GM23338 (cell line): ENCODE measurements around the gene AP1B1. TPM values are rescaled to one million over a fixed set of nuclear protein-coding genes. Genes with fewer than 3 reads are reported as not detected.

ENCODE experiments used
- ATAC-seq: fragments of 200-7000 bp; cut with Tn5 transposase; 3 replicates; pipeline ENCODE4 v1.9.1; 2020
- DNase-seq: peaks from one replicate; pipeline ENCODE4 v3.0.0-alpha.2; 2015; ENCODE audit warnings: low spot score
- H2AFZ ChIP-seq: fragments of 200-600 bp; sonication (generic); 2 replicates; pipeline ENCODE4 v1.8.0; 2016; ENCODE audit warnings: antibody characterized with exemption, mild to moderate bottlenecking, moderate library complexity
- H3F3A ChIP-seq: fragments of 200-600 bp; sonication (generic); replicated peaks from 2 replicates; pipeline ENCODE4 v1.8.0; 2017; ENCODE audit warnings: antibody characterized with exemption, mixed run types, low read depth
- H3K27ac ChIP-seq: fragments of 200-600 bp; sonication (generic); 2 replicates; pipeline ENCODE4 v1.6.1; 2016; ENCODE audit warnings: low read depth
- H3K27me3 ChIP-seq: fragments of 200-600 bp; sonication (generic); 2 replicates; pipeline ENCODE4 v1.8.0; 2016; ENCODE audit warnings: mild to moderate bottlenecking, mixed run types, moderate library complexity; ENCODE audit not compliant: insufficient read depth
- H3K36me3 ChIP-seq: fragments of 200-600 bp; sonication (generic); 2 replicates; pipeline ENCODE4 v1.8.0; 2016; ENCODE audit warnings: mild to moderate bottlenecking; ENCODE audit not compliant: insufficient read depth
- H3K4me1 ChIP-seq: fragments of 200-600 bp; sonication (generic); 2 replicates; pipeline ENCODE4 v1.8.0; 2016; ENCODE audit warnings: mild to moderate bottlenecking, moderate library complexity; ENCODE audit not compliant: insufficient read depth
- H3K4me2 ChIP-seq: fragments of 200-600 bp; sonication (generic); 2 replicates; pipeline ENCODE4 v1.7.1; 2017; ENCODE audit warnings: mixed run types
- H3K4me3 ChIP-seq: fragments of 200-600 bp; sonication (generic); 2 replicates; pipeline ENCODE4 v1.6.1; 2016; ENCODE audit warnings: mixed run types
- H3K79me2 ChIP-seq: fragments of 200-600 bp; sonication (generic); replicated peaks from 2 replicates; pipeline ENCODE4 v1.8.0; 2017; ENCODE audit warnings: mild to moderate bottlenecking; ENCODE audit not compliant: insufficient read depth
- H3K9me2 ChIP-seq: fragments of 200-600 bp; sonication (generic); 2 replicates; pipeline ENCODE4 v1.8.0; 2017; ENCODE audit not compliant: insufficient read depth
- H4K20me1 ChIP-seq: fragments of 200-600 bp; sonication (generic); replicated peaks from 2 replicates; pipeline ENCODE4 v1.8.0; 2017; ENCODE audit warnings: mild to moderate bottlenecking; ENCODE audit not compliant: insufficient read depth
- H3K27ac Mint-ChIP-seq: 2 replicates; pipeline ENCODE4 v1.8.0; 2020; ENCODE audit warnings: inconsistent platforms, mild to moderate bottlenecking, moderate library complexity, mixed read lengths
- H3K27me3 Mint-ChIP-seq: 3 replicates; pipeline ENCODE4 v1.8.0; 2022; ENCODE audit warnings: low read depth, mild to moderate bottlenecking, moderate library complexity, mixed read lengths, inconsistent platforms; ENCODE audit not compliant: insufficient read depth, poor library complexity
- H3K36me3 Mint-ChIP-seq: 3 replicates; pipeline ENCODE4 v1.8.0; 2021; ENCODE audit warnings: low read depth, mild to moderate bottlenecking, inconsistent platforms, moderate library complexity, mixed read lengths
- H3K4me1 Mint-ChIP-seq: 3 replicates; pipeline ENCODE4 v1.8.0; 2020; ENCODE audit warnings: mild to moderate bottlenecking, inconsistent platforms, mixed read lengths
- H3K4me3 Mint-ChIP-seq: 3 replicates; pipeline ENCODE4 v1.8.0; 2021; ENCODE audit warnings: moderate library complexity, mild to moderate bottlenecking, inconsistent platforms, mixed read lengths
- H3K9me3 Mint-ChIP-seq: 3 replicates; pipeline ENCODE4 v1.8.0; 2020; ENCODE audit warnings: moderate library complexity, mild to moderate bottlenecking, inconsistent platforms, mixed read lengths
- EZH2 ChIP-seq: fragments of 200-600 bp; sonication (generic); IDR thresholded peaks from one replicate; pipeline ENCODE4 v1.8.0; 2017; ENCODE audit warnings: antibody characterized with exemption, mild to moderate bottlenecking, low read depth; ENCODE audit not compliant: unreplicated experiment
- EZH2phosphoT487 ChIP-seq: fragments of 200-600 bp; sonication (generic); IDR thresholded peaks from one replicate; pipeline ENCODE4 v1.8.1; 2018; ENCODE audit warnings: antibody characterized with exemption; ENCODE audit not compliant: unreplicated experiment
- JUNB ChIP-seq: IDR thresholded peaks from one replicate; pipeline ENCODE4 v1.6.1; 2016; ENCODE audit warnings: antibody characterized with exemption; ENCODE audit not compliant: unreplicated experiment
- NANOG ChIP-seq: IDR thresholded peaks from 2 replicates; pipeline ENCODE4 v1.6.1; 2016; ENCODE audit warnings: antibody characterized with exemption, borderline replicate concordance
- STAT1 ChIP-seq: IDR thresholded peaks from one replicate; pipeline ENCODE4 v1.6.1; 2016; ENCODE audit warnings: antibody characterized with exemption; ENCODE audit not compliant: unreplicated experiment
- ZNF114 ChIP-seq: fragments of 250-450 bp; sonication (Bioruptor Pico); IDR thresholded peaks from 2 replicates; pipeline ENCODE4 v1.5.0; 2020; ENCODE audit warnings: mild to moderate bottlenecking, moderate library complexity
- polyA plus RNA-seq: library from polyadenylated mRNA; unstranded; fragments of >200 nt; fragmentation: Nextera tagmentation; extraction: Ambion mirVana; gene quantifications from 2 replicates; pipeline ENCODE4 v1.2.1, GENCODE V29; 2016
- total RNA-seq: library from RNA; depleted of rRNA; stranded (reverse); fragments of >200 nt; shearing (Covaris generic); gene quantifications from 2 replicates; pipeline ENCODE4 v1.2.3, GENCODE V29; 2014
- TF ChIP-seq, protein P1 (sequence below): IDR thresholded peaks from one replicate; pipeline ENCODE4 v1.6.1; 2018; ENCODE audit warnings: antibody characterized with exemption; ENCODE audit not compliant: unreplicated experiment
- TF ChIP-seq, protein P2 (sequence below): IDR thresholded peaks from 2 replicates; pipeline ENCODE4 v1.6.1; 2016; ENCODE audit warnings: antibody characterized with exemption
- TF ChIP-seq, protein P3 (sequence below): fragments of 250-450 bp; sonication (Bioruptor Pico); IDR thresholded peaks from 2 replicates; pipeline ENCODE4 v1.5.0; 2020; ENCODE audit warnings: mild to moderate bottlenecking, moderate library complexity

Gene AP1B1
- total and polyA plus RNA-seq, 2 experiments from 2014 or later, result 19.5 to 74.4 TPM

DNA sequence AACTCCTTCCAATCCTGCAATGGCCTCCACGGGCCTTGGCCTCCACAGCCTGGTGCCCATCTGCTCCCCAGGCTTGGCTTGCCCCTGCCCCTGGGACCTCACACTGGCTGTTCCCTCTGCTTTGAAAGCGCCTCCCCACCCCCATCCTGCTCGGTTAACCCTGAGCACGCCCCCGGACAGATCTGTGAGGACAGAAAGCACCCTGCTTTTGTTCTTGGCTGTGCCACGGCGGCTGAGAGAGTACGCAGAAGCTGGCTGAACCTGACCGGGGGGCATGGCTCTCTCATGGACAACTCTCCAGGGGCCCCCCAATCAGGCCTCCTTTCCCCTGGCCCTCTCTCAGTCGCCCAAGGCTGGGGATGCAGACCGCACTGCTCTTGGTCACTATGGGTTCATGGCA lies 52.7 kb downstream of the AP1B1 start:
- Histone ChIP-seq H3K4me1 (no peaks in the 10 kb centered on the region), H3K79me2 (no peaks in the 10 kb centered on the region), H3K4me3 (no peak overlapping the region), H3K27me3 (no peaks in the 10 kb centered on the region), H3K36me3 (peaks cover 8% of the 10 kb centered on the region; the same call in 1 of the 2 replicates), H3F3A (no peaks in the 10 kb centered on the region), H3K4me2 (no peak overlapping the region), H3K9me2 (no peaks in the 10 kb centered on the region), H3K27ac (no peak overlapping the region), H4K20me1 (no peaks in the 10 kb centered on the region; the same call in 1 of the 2 replicates), H2AFZ (no peak overlapping the region)
- no peak for DNase-seq
- peaks cover 5% of the 10 kb centered on the region for H3K27me3 Mint-ChIP-seq
- H3K9me3 Mint-ChIP-seq, result no peaks in the 10 kb centered on the region
- H3K36me3 Mint-ChIP-seq, result peaks cover 32% of the 10 kb centered on the region
- peaks cover 2% of the 10 kb centered on the region; the same call in 1 of the 3 replicates for H3K4me1 Mint-ChIP-seq
- H3K4me3 Mint-ChIP-seq, result no peak overlapping the region
- no peak for ATAC-seq
- TF ChIP-seq EZH2phosphoT487, result no peak
- no peak for TF ChIP-seq EZH2
- no peak for TF ChIP-seq ZNF114
- TF ChIP-seq, protein P1, sequence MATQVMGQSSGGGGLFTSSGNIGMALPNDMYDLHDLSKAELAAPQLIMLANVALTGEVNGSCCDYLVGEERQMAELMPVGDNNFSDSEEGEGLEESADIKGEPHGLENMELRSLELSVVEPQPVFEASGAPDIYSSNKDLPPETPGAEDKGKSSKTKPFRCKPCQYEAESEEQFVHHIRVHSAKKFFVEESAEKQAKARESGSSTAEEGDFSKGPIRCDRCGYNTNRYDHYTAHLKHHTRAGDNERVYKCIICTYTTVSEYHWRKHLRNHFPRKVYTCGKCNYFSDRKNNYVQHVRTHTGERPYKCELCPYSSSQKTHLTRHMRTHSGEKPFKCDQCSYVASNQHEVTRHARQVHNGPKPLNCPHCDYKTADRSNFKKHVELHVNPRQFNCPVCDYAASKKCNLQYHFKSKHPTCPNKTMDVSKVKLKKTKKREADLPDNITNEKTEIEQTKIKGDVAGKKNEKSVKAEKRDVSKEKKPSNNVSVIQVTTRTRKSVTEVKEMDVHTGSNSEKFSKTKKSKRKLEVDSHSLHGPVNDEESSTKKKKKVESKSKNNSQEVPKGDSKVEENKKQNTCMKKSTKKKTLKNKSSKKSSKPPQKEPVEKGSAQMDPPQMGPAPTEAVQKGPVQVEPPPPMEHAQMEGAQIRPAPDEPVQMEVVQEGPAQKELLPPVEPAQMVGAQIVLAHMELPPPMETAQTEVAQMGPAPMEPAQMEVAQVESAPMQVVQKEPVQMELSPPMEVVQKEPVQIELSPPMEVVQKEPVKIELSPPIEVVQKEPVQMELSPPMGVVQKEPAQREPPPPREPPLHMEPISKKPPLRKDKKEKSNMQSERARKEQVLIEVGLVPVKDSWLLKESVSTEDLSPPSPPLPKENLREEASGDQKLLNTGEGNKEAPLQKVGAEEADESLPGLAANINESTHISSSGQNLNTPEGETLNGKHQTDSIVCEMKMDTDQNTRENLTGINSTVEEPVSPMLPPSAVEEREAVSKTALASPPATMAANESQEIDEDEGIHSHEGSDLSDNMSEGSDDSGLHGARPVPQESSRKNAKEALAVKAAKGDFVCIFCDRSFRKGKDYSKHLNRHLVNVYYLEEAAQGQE, result no peak
- no peak for TF ChIP-seq JUNB
- no peak for TF ChIP-seq STAT1
- TF ChIP-seq, protein P2, sequence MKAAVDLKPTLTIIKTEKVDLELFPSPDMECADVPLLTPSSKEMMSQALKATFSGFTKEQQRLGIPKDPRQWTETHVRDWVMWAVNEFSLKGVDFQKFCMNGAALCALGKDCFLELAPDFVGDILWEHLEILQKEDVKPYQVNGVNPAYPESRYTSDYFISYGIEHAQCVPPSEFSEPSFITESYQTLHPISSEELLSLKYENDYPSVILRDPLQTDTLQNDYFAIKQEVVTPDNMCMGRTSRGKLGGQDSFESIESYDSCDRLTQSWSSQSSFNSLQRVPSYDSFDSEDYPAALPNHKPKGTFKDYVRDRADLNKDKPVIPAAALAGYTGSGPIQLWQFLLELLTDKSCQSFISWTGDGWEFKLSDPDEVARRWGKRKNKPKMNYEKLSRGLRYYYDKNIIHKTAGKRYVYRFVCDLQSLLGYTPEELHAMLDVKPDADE, result no peak
- no peak for TF ChIP-seq NANOG
- H3K27ac Mint-ChIP-seq, result no peak overlapping the region

DNA sequence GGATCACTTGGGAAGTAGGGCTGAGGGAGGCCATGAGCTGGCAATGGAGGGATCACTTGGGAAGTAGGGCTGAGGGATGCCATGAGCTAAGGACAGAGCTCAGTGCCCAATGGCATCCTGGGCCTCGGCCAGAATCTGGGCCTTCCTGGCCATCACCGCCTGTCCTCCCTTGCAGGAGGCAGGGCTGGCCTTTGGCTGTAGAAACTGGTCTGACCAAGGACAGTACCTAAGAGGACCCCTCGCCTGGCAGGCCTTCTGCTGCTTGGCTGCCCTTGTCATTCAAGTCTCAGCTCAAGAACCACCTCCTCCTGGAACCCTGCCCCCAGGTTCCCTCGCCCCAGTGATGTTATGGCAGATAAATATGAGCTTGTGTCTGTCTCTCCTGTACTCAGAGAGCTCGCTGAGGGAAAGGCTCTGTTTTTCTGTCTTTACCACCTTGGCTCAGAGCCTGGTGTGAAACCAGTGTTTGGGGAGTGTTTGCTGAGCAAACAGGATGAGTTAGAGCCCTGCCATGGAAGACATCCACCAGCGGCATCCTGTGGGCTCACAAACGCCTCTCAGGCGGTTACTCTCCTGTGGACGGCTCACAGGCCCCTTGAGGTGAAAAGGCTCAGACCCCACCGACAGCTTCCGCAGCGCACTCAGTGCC lies 53.5 kb downstream of the AP1B1 start:
- H3K4me3 Mint-ChIP-seq, result no peak overlapping the region
- no peak overlapping the region for H3K4me2 ChIP-seq
- no peak overlapping the region for H3K27ac Mint-ChIP-seq
- H3K4me1 Mint-ChIP-seq, result peaks cover 2% of the 10 kb centered on the region; the same call in 1 of the 3 replicates
- H3K79me2 ChIP-seq, result no peaks in the 10 kb centered on the region
- peaks cover 8% of the 10 kb centered on the region; the same call in 1 of the 2 replicates for H3K36me3 ChIP-seq
- H3K9me2 ChIP-seq, result no peaks in the 10 kb centered on the region
- H3K4me1 ChIP-seq, result no peaks in the 10 kb centered on the region
- H3K27me3 ChIP-seq, result no peaks in the 10 kb centered on the region
- no peaks in the 10 kb centered on the region for H3F3A ChIP-seq
- no peaks in the 10 kb centered on the region for H3K9me3 Mint-ChIP-seq
- peaks cover 29% of the 10 kb centered on the region for H3K36me3 Mint-ChIP-seq
- H3K4me3 ChIP-seq, result no peak overlapping the region
- DNase-seq (no peak), ATAC-seq (no peak)
- H3K27me3 Mint-ChIP-seq, result peaks cover 3% of the 10 kb centered on the region
- H4K20me1 ChIP-seq, result no peaks in the 10 kb centered on the region; the same call in 1 of the 2 replicates
- H3K27ac ChIP-seq, result no peak overlapping the region
- no peak overlapping the region for H2AFZ ChIP-seq
- TF ChIP-seq, protein P3, sequence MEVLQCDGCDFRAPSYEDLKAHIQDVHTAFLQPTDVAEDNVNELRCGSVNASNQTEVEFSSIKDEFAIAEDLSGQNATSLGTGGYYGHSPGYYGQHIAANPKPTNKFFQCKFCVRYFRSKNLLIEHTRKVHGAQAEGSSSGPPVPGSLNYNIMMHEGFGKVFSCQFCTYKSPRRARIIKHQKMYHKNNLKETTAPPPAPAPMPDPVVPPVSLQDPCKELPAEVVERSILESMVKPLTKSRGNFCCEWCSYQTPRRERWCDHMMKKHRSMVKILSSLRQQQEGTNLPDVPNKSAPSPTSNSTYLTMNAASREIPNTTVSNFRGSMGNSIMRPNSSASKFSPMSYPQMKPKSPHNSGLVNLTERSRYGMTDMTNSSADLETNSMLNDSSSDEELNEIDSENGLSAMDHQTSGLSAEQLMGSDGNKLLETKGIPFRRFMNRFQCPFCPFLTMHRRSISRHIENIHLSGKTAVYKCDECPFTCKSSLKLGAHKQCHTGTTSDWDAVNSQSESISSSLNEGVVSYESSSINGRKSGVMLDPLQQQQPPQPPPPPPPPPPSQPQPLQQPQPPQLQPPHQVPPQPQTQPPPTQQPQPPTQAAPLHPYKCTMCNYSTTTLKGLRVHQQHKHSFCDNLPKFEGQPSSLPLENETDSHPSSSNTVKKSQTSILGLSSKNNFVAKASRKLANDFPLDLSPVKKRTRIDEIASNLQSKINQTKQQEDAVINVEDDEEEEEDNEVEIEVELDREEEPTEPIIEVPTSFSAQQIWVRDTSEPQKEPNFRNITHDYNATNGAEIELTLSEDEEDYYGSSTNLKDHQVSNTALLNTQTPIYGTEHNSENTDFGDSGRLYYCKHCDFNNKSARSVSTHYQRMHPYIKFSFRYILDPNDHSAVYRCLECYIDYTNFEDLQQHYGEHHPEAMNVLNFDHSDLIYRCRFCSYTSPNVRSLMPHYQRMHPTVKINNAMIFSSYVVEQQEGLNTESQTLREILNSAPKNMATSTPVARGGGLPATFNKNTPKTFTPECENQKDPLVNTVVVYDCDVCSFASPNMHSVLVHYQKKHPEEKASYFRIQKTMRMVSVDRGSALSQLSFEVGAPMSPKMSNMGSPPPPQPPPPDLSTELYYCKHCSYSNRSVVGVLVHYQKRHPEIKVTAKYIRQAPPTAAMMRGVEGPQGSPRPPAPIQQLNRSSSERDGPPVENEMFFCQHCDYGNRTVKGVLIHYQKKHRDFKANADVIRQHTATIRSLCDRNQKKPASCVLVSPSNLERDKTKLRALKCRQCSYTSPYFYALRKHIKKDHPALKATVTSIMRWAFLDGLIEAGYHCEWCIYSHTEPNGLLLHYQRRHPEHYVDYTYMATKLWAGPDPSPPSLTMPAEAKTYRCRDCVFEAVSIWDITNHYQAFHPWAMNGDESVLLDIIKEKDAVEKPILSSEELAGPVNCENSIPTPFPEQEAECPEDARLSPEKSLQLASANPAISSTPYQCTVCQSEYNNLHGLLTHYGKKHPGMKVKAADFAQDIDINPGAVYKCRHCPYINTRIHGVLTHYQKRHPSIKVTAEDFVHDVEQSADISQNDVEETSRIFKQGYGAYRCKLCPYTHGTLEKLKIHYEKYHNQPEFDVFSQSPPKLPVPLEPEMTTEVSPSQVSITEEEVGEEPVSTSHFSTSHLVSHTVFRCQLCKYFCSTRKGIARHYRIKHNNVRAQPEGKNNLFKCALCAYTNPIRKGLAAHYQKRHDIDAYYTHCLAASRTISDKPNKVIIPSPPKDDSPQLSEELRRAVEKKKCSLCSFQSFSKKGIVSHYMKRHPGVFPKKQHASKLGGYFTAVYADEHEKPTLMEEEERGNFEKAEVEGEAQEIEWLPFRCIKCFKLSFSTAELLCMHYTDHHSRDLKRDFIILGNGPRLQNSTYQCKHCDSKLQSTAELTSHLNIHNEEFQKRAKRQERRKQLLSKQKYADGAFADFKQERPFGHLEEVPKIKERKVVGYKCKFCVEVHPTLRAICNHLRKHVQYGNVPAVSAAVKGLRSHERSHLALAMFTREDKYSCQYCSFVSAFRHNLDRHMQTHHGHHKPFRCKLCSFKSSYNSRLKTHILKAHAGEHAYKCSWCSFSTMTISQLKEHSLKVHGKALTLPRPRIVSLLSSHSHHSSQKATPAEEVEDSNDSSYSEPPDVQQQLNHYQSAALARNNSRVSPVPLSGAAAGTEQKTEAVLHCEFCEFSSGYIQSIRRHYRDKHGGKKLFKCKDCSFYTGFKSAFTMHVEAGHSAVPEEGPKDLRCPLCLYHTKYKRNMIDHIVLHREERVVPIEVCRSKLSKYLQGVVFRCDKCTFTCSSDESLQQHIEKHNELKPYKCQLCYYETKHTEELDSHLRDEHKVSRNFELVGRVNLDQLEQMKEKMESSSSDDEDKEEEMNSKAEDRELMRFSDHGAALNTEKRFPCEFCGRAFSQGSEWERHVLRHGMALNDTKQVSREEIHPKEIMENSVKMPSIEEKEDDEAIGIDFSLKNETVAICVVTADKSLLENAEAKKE, result no peak
- TF ChIP-seq, protein P2, result no peak
- TF ChIP-seq ZNF114 (no peak), STAT1 (no peak)
